ENCODE results near the gene CADM4. TPM values are rescaled to one million over a fixed set of nuclear protein-coding genes. Genes with fewer than 3 reads are reported as not detected.
A peak's percentile ranks its signal among the peaks of the same experiment; 100 is the strongest.

The CADM4 gene
- total RNA-seq, 1 experiment from 2014 or later: 28.7 TPM

- H3K9me3 ChIP-seq (ENCODE audit: control insufficient read depth in 1 of 2, insufficient read depth in 1 of 2, low read depth in 1 of 2, low read length in 2 of 2): no peaks in the 10 kb centered on the region
- no peak for TF ChIP-seq POLR2AphosphoS5 (IDR thresholded peaks at IDR 0.05; ENCODE audit: low read depth, low read length)
- no peak for TF ChIP-seq SP1 (IDR thresholded peaks at IDR 0.05; ENCODE audit: low read depth)
- TF ChIP-seq RAD21 (IDR thresholded peaks at IDR 0.05; ENCODE audit: low read depth): no peak
- no peak for TF ChIP-seq EZH2phosphoT487 (IDR thresholded peaks at IDR 0.05; ENCODE audit: borderline replicate concordance)
- TF ChIP-seq TCF7L2 (IDR thresholded peaks at IDR 0.05; ENCODE audit: borderline replicate concordance, extremely low read depth, insufficient read depth, insufficient read length): no peak
- no peak for TF ChIP-seq POLR2A (IDR thresholded peaks at IDR 0.05; ENCODE audit: borderline replicate concordance, extremely low read depth, insufficient read depth, insufficient read length)
- no peak for TF ChIP-seq CBX3 (IDR thresholded peaks at IDR 0.05; ENCODE audit: low read depth)
- TF ChIP-seq ZNF274 (IDR thresholded peaks at IDR 0.05; ENCODE audit: low read depth, low read length): no peak
- TF ChIP-seq YY1 (IDR thresholded peaks at IDR 0.05; ENCODE audit: extremely low read depth, insufficient replicate concordance, low read depth, low read length): no peak
- no peak for TF ChIP-seq EZH2 (IDR thresholded peaks at IDR 0.05)
- TF ChIP-seq ELF1 (IDR thresholded peaks at IDR 0.05; ENCODE audit: borderline replicate concordance, low read depth): no peak
- TF ChIP-seq CTCF (IDR thresholded peaks at IDR 0.05 in 2 of 3, conservative IDR thresholded peaks at IDR 0.05 in 1 of 3; ENCODE audit: borderline replicate concordance in 1 of 3, insufficient read depth in 1 of 3, low read depth in 2 of 3, low read length in 2 of 3): no peak
- TF ChIP-seq CEBPB (IDR thresholded peaks at IDR 0.05; ENCODE audit: low read depth): no peak
- TF ChIP-seq, protein P1, sequence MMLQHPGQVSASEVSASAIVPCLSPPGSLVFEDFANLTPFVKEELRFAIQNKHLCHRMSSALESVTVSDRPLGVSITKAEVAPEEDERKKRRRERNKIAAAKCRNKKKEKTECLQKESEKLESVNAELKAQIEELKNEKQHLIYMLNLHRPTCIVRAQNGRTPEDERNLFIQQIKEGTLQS (IDR thresholded peaks at IDR 0.05): no peak
- TF ChIP-seq, protein P2, sequence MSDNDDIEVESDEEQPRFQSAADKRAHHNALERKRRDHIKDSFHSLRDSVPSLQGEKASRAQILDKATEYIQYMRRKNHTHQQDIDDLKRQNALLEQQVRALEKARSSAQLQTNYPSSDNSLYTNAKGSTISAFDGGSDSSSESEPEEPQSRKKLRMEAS (IDR thresholded peaks at IDR 0.05): no peak
- TF ChIP-seq SRF (IDR thresholded peaks at IDR 0.05; ENCODE audit: low read depth): no peak
- no peak for TF ChIP-seq SIN3A (IDR thresholded peaks at IDR 0.05; ENCODE audit: low read depth)
- no peak for TF ChIP-seq JUND (IDR thresholded peaks at IDR 0.05)
- TF ChIP-seq, protein P3, sequence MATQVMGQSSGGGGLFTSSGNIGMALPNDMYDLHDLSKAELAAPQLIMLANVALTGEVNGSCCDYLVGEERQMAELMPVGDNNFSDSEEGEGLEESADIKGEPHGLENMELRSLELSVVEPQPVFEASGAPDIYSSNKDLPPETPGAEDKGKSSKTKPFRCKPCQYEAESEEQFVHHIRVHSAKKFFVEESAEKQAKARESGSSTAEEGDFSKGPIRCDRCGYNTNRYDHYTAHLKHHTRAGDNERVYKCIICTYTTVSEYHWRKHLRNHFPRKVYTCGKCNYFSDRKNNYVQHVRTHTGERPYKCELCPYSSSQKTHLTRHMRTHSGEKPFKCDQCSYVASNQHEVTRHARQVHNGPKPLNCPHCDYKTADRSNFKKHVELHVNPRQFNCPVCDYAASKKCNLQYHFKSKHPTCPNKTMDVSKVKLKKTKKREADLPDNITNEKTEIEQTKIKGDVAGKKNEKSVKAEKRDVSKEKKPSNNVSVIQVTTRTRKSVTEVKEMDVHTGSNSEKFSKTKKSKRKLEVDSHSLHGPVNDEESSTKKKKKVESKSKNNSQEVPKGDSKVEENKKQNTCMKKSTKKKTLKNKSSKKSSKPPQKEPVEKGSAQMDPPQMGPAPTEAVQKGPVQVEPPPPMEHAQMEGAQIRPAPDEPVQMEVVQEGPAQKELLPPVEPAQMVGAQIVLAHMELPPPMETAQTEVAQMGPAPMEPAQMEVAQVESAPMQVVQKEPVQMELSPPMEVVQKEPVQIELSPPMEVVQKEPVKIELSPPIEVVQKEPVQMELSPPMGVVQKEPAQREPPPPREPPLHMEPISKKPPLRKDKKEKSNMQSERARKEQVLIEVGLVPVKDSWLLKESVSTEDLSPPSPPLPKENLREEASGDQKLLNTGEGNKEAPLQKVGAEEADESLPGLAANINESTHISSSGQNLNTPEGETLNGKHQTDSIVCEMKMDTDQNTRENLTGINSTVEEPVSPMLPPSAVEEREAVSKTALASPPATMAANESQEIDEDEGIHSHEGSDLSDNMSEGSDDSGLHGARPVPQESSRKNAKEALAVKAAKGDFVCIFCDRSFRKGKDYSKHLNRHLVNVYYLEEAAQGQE (IDR thresholded peaks at IDR 0.05; ENCODE audit: low read depth): no peak
- TF ChIP-seq ZFX (IDR thresholded peaks at IDR 0.05): no peak
- peak overlapping the region; percentile 46; the same call in 1 of the 2 replicates for H3K27ac ChIP-seq (ENCODE audit: low read depth, low read length)
- no peaks in the 10 kb centered on the region for H3K27me3 ChIP-seq (ENCODE audit: insufficient read depth, low read length)
- no peaks in the 10 kb centered on the region for H4K20me1 ChIP-seq (ENCODE audit: insufficient read depth)
- peaks cover 39% of the 10 kb centered on the region for H3K79me2 ChIP-seq (ENCODE audit: insufficient read depth, low read length)
- no peak overlapping the region for H2AFZ ChIP-seq (ENCODE audit: low read depth, low read length, poor library complexity, severe bottlenecking)
- POLR2A ChIA-PET: interaction anchor here (1.6 kb wide), 1 partner anchor 71 kb away, joined by 5 read pairs; the partner anchor contains the start of genes IRGQ and ZNF576
- peaks cover 28 to 36% of the 10 kb centered on the region in 2 experiments for H3K36me3 ChIP-seq (ENCODE audit: control insufficient read depth in 1 of 2, insufficient read depth in 2 of 2, low read length in 2 of 2)
- RAD21 ChIA-PET (ENCODE audit: low non-redundant PET in 1 of 2, low total read pairs in 2 of 2, uncharacterized antibody in 2 of 2, unreplicated experiment in 2 of 2): no interaction called here
- CTCF ChIA-PET: interaction anchor here (1.2 kb wide), 1 partner anchor 14 kb away, joined by 9 read pairs; no protein-coding TSS in a partner anchor
- BruUV-seq (replicated peaks): no TSS peak
- no peaks in the 10 kb centered on the region for H3K9me2 ChIP-seq (ENCODE audit: insufficient read depth)
- peaks cover 19 to 33% of the 10 kb centered on the region in 2 experiments for H3K4me1 ChIP-seq (ENCODE audit: control insufficient read depth in 1 of 2, insufficient read depth in 2 of 2, low read length in 2 of 2)
- intact Hi-C loops (cut with micrococcal nuclease): loop anchor here (5.0 to 10.0 kb wide), 2 partner anchors 35 to 132 kb away; partner anchors contain the start of gene ZNF575
- H3K4me3 ChIP-seq (replicated peaks in 1 of 2; ENCODE audit: low read depth in 1 of 2, low read length in 2 of 2): no peak overlapping the region; a peak in 1 of 4 replicates
- DNase-seq (ENCODE audit: low read depth, low spot score) (no peak), ATAC-seq (no peak)
- no peak overlapping the region for H3K9ac ChIP-seq (ENCODE audit: low read length)
- peak overlapping the region; percentile 97; the same call in 1 of the 2 replicates for H3K4me2 ChIP-seq (ENCODE audit: low read length)
Measured at GRCh38 chr19:43667126-43667875, 27.7 kb upstream of the CADM4 start.
